GM10266 (cell line): ENCODE results near the gene OCA2.
"Not testable (repeated sequence)": the region's sequence is repeated elsewhere in the genome, so short reads cannot be mapped to it uniquely, and the experiment has no call there.

Experiments used
- DNase-seq: peaks from one replicate; pipeline ENCODE4 v3.0.0; 2012; ENCODE audit errors: extremely low spot score
- TF ChIP-seq, protein P1 (sequence below): IDR thresholded peaks from 2 replicates; pipeline ENCODE4 v1.5.1; 2012; ENCODE audit warnings: mild to moderate bottlenecking, low read depth; ENCODE audit not compliant: control insufficient read depth, insufficient read depth; ENCODE audit errors: missing control alignments

OCA2 gene

DNA sequence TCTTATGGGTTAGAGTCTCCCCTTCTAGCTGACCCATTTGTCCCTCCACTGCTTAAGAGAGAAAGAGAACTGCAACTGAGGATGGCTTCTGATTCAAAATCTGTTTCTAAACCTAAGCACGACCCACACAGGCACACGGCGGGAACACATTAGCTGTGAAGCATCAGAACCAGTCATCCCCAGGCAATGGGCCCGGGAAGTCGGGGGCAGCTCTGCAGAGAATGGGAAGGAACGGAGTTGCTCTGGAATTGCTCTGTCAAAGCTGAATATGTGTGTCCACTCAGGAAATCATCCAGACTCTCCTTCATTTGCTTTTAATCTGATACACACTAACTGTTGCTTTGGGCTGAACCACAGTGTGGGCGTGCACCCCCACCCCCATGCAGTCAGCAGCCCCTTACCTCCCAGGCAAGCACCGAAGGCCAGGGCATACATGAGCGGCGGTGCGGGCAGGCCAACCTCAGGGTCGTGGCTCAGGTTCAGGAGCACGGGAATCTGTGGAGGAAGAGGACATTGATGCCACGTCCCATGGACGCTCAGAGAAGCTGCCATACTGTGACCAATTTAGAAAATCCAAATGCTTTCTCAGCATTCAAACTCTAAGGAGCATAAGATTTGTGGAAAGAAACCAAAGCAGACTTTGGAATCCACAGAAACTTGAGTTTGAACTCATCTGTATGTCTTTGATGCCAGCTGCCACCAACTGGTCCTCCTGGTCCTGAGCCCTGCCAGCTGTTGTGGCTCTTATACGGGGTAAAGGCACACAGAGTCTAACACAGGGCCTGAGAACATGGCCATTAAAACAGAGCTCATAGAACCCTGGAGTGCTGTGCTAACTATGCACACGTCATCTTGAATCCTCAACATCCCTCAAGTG is 247.9 kb downstream of the OCA2 start:
- no peak for DNase-seq
- TF ChIP-seq, protein P1, sequence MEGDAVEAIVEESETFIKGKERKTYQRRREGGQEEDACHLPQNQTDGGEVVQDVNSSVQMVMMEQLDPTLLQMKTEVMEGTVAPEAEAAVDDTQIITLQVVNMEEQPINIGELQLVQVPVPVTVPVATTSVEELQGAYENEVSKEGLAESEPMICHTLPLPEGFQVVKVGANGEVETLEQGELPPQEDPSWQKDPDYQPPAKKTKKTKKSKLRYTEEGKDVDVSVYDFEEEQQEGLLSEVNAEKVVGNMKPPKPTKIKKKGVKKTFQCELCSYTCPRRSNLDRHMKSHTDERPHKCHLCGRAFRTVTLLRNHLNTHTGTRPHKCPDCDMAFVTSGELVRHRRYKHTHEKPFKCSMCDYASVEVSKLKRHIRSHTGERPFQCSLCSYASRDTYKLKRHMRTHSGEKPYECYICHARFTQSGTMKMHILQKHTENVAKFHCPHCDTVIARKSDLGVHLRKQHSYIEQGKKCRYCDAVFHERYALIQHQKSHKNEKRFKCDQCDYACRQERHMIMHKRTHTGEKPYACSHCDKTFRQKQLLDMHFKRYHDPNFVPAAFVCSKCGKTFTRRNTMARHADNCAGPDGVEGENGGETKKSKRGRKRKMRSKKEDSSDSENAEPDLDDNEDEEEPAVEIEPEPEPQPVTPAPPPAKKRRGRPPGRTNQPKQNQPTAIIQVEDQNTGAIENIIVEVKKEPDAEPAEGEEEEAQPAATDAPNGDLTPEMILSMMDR = no peak

GRCh38 chr15:27850050-27850449 is 249.1 kb downstream of the OCA2 start:
- TF ChIP-seq, protein P1 = no peak
- no peak for DNase-seq

GRCh38 chr15:27848936-27849335 is 250.2 kb downstream of the OCA2 start:
- DNase-seq = not testable (repeated sequence)

- no peak for DNase-seq
- TF ChIP-seq, protein P1 = no peak
These were observed 251.1 kb downstream of the OCA2 start for GRCh38 chr15:27847775-27848710.

DNA sequence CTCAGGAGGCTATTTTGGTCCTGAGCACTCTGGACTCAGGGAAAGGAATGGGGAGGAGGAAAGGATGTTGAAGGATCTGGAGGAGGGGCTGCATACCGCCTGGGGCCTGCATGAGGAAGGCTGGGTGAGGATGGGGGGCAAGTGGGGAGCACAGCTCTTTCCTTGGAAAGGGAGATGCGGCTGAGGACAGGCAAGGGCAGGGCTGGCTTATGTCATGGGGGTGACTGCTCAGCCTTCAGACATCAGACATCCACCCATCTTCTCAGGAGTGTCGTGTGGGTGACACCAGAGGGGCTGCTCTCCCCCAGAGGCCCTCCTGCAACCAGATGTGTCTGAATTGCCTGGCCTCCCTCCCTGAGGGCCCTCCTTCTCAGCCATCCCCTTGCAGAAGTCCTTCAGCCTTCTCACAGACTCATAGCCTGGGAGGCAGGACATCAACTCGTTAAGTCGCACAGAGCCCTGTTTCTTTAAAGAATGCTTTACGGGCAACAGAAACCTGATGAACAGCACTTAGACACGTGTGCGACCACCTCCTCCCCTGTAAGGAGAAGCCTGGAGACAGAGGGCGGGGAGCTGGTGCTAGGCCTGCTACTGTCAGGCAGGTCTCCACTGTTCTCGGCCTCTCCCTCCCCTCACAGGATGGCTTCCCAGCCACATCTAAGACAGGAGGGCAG is 252.3 kb downstream of the OCA2 start:
- TF ChIP-seq, protein P1 = no peak
- no peak for DNase-seq

- no peak for DNase-seq
- TF ChIP-seq, protein P1 = no peak
These were observed 253.4 kb downstream of the OCA2 start for GRCh38 chr15:27845535-27846369.
